ENCODE data around the gene TRPV4.

GRCh38 chr12:109833307-109834189 lies at the start of gene TRPV4:
- TF ChIP-seq CTCF (IDR thresholded peaks at IDR 0.05) (no peak), POLR2A (IDR thresholded peaks at IDR 0.05) (no peak)

Data from uterus (tissue), 2 donors.